HL-60 (cell line): ENCODE data around the gene ADAMTS2.

ENCODE experiments used
- DNase-seq, 2 experiments: peaks; one replicate each; pipeline ENCODE4 v3.0.0-alpha.2; 2010 to 2020; ENCODE audit warnings: low read depth in 1 of 2, low spot score in 1 of 2
- H3K27ac ChIP-seq: fragments of 250-450 bp; sonication (Bioruptor Pico); replicated peaks from 2 replicates; pipeline ENCODE4 v1.5.1; 2020; ENCODE audit warnings: mild to moderate bottlenecking, moderate library complexity
- H3K27me3 ChIP-seq: fragments of 250-450 bp; sonication (Bioruptor Pico); 2 replicates; pipeline ENCODE4 v1.5.1; 2021; ENCODE audit warnings: mild to moderate bottlenecking, moderate library complexity; ENCODE audit not compliant: insufficient read depth, poor library complexity, severe bottlenecking
- H3K4me3 ChIP-seq: replicated peaks from 2 replicates; pipeline ENCODE4 v1.5.1; 2011; ENCODE audit warnings: mild to moderate bottlenecking, control low read depth, low read length; ENCODE audit not compliant: insufficient read depth
- GABPA ChIP-seq: IDR thresholded peaks from 2 replicates; pipeline ENCODE4 v1.6.1; 2012; ENCODE audit warnings: low read depth
- POLR2AphosphoS5 ChIP-seq: IDR thresholded peaks from 2 replicates; pipeline ENCODE4 v1.6.1; 2012; ENCODE audit warnings: low read depth
- SPI1 ChIP-seq: IDR thresholded peaks from 2 replicates; pipeline ENCODE4 v1.6.1; 2012; ENCODE audit warnings: low read depth, mild to moderate bottlenecking, borderline replicate concordance
- TF ChIP-seq, protein P1 (sequence below): IDR thresholded peaks from 2 replicates; pipeline ENCODE4 v1.6.1; 2012; ENCODE audit warnings: low read depth; ENCODE audit not compliant: insufficient replicate concordance
- TF ChIP-seq, protein P2 (sequence below): IDR thresholded peaks from one replicate; pipeline ENCODE4 v1.5.1; 2011; ENCODE audit warnings: low read length, control low read depth, inconsistent platforms; ENCODE audit not compliant: insufficient read depth

The ADAMTS2 gene

DNA sequence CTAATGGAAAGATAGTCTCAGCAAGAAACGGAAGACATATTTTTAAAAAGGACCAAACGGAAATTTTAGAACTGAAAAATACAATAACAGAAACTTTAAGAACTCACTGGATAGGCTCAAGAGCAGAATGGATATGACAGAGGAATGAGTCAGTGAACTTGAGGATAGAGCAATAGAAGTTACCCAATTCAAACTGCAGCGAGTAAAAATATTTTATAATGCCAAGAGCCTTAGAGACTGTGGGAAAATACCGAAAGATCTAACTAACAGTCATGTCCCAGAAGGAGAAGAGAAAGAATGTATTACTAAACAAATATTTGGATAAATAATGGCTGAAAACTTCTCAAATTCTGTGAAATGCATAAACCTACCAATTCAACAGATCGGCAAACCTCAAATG lies 40.8 kb downstream of the ADAMTS2 start:
- DNase-seq = no peak
- TF ChIP-seq GABPA = no peak
- TF ChIP-seq SPI1 = no peak
- TF ChIP-seq, protein P1, sequence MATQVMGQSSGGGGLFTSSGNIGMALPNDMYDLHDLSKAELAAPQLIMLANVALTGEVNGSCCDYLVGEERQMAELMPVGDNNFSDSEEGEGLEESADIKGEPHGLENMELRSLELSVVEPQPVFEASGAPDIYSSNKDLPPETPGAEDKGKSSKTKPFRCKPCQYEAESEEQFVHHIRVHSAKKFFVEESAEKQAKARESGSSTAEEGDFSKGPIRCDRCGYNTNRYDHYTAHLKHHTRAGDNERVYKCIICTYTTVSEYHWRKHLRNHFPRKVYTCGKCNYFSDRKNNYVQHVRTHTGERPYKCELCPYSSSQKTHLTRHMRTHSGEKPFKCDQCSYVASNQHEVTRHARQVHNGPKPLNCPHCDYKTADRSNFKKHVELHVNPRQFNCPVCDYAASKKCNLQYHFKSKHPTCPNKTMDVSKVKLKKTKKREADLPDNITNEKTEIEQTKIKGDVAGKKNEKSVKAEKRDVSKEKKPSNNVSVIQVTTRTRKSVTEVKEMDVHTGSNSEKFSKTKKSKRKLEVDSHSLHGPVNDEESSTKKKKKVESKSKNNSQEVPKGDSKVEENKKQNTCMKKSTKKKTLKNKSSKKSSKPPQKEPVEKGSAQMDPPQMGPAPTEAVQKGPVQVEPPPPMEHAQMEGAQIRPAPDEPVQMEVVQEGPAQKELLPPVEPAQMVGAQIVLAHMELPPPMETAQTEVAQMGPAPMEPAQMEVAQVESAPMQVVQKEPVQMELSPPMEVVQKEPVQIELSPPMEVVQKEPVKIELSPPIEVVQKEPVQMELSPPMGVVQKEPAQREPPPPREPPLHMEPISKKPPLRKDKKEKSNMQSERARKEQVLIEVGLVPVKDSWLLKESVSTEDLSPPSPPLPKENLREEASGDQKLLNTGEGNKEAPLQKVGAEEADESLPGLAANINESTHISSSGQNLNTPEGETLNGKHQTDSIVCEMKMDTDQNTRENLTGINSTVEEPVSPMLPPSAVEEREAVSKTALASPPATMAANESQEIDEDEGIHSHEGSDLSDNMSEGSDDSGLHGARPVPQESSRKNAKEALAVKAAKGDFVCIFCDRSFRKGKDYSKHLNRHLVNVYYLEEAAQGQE = no peak
- no peak for TF ChIP-seq POLR2AphosphoS5
- Histone ChIP-seq H3K27ac (no peak overlapping the region), H3K27me3 (no peaks in the 10 kb centered on the region), H3K4me3 (no peak overlapping the region)

DNA sequence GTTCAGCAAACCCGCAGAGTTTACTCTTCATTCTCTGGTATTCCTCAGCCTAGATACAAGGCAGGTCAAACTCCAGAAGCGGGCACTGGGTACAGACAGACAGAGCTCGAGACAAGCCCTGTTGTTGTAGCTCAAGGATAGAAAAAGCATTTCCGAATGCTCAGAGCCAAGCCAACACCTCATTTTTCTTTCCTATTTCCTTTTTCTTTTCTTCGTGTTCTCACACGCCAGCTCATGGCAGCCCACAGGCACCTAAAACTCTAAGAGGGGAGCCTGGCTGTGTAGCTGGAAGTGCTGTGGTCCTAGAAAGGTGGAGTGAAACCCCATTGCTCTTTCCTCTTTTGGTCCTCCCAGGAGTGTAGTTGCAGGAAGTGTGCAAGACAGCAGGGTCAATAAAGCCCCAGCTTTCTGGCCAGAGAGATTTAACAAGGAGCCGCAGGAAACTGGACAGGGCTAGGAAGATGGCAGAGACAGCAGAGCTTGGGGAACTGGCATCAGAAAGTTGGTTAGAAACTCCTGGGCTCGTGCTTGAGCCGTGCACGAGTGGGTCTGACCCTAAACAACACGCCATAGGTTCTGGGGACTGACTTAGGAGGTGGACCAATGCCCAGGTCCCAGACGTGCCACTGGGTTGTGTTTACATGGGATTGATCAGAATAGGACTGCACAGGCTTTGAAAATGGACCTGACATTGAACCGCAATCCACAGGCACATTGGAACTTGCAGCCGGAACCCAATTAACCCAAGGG lies 41.6 kb downstream of the ADAMTS2 start:
- Histone ChIP-seq H3K27ac (no peak overlapping the region), H3K4me3 (no peak overlapping the region), H3K27me3 (no peaks in the 10 kb centered on the region)
- no peak for DNase-seq
- TF ChIP-seq GABPA = no peak
- no peak for TF ChIP-seq POLR2AphosphoS5
- TF ChIP-seq, protein P1 = no peak
- TF ChIP-seq SPI1 = no peak
- TF ChIP-seq, protein P2, sequence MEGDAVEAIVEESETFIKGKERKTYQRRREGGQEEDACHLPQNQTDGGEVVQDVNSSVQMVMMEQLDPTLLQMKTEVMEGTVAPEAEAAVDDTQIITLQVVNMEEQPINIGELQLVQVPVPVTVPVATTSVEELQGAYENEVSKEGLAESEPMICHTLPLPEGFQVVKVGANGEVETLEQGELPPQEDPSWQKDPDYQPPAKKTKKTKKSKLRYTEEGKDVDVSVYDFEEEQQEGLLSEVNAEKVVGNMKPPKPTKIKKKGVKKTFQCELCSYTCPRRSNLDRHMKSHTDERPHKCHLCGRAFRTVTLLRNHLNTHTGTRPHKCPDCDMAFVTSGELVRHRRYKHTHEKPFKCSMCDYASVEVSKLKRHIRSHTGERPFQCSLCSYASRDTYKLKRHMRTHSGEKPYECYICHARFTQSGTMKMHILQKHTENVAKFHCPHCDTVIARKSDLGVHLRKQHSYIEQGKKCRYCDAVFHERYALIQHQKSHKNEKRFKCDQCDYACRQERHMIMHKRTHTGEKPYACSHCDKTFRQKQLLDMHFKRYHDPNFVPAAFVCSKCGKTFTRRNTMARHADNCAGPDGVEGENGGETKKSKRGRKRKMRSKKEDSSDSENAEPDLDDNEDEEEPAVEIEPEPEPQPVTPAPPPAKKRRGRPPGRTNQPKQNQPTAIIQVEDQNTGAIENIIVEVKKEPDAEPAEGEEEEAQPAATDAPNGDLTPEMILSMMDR = no peak

DNA sequence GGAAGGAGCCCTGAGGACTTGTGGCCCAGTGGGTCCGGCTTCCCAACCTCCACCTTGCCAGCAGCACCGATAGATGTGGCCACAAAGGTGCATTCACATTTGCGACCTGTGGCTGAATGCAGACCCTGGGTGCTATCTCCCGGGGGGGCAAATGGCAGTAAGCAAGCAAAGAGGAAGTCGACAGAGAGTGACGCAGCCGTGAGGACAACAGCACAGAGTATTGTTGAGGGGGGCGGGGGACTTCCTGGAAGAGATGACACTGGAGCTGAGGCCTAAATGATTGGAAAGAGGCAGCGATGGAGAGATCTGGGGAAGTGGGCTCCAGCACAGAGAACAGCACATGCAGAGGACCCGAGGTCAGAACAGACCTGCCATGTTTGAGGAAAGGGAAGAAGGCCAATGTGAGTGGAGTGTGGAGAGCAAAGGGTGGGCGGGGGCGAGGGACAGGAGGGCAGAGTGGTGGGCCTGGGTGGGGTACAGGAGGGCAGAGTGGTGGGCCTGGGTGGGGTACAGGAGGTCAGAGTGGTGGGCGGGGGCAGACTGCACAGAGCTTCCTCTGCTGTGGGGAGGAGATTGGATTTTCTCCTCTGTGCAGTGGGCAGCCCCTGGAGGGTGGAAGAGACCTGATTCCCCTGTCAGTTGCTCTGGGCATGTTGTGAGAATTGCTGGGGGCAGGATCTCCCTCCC lies 42.6 kb downstream of the ADAMTS2 start:
- DNase-seq = no peak
- no peak overlapping the region for H3K27ac ChIP-seq
- H3K27me3 ChIP-seq = no peaks in the 10 kb centered on the region
- H3K4me3 ChIP-seq = no peak overlapping the region
- no peak for TF ChIP-seq SPI1
- TF ChIP-seq GABPA = no peak
- TF ChIP-seq, protein P1 = no peak
- TF ChIP-seq, protein P2 = no peak
- no peak for TF ChIP-seq POLR2AphosphoS5
